ENCODE data around the gene NCKAP5. TPM values are rescaled to one million over a fixed set of nuclear protein-coding genes. Genes with fewer than 3 reads are reported as not detected.
"Not testable (repeated sequence)": the region's sequence is repeated elsewhere in the genome, so short reads cannot be mapped to it uniquely, and the experiment has no call there.

NCKAP5 gene
- total RNA-seq, 4 donors from 2014 or later, result 0.03 to 0.55 (median 0.33) TPM

- in situ Hi-C loops (cut with MboI; ENCODE audit: low sequenced_read_pairs in 4 of 4), result no loop called here
- TF ChIP-seq POLR2A (IDR thresholded peaks at IDR 0.05) (no peak), CTCF (IDR thresholded peaks at IDR 0.05 in 4 of 5, conservative IDR thresholded peaks at IDR 0.05 in 1 of 5) (no peak)
- intact Hi-C loops (cut with DNase I; ENCODE audit: low total_unique reads), result no loop called here
These were observed 43.2 kb downstream of the NCKAP5 start for GRCh38 chr2:133525090-133525489.

GRCh38 chr2:133523406-133523805 lies 44.9 kb downstream of the NCKAP5 start:
- intact Hi-C loops (cut with DNase I; ENCODE audit: low total_unique reads), result no loop called here
- H3K9me3 ChIP-seq, result no peaks in the 10 kb centered on the region
- H3K4me3 ChIP-seq, result no peak overlapping the region
- H3K27me3 ChIP-seq, result no peaks in the 10 kb centered on the region
- in situ Hi-C loops (cut with MboI; ENCODE audit: low sequenced_read_pairs in 4 of 4), result no loop called here
- no peaks in the 10 kb centered on the region for H3K36me3 ChIP-seq
- ATAC-seq (no peak), DNase-seq (no peak)
- H3K4me1 ChIP-seq, result no peaks in the 10 kb centered on the region
- TF ChIP-seq CTCF (IDR thresholded peaks at IDR 0.05 in 4 of 5, conservative IDR thresholded peaks at IDR 0.05 in 1 of 5) (no peak), POLR2A (IDR thresholded peaks at IDR 0.05) (no peak)
- no peak overlapping the region for H3K27ac ChIP-seq

More at GRCh38 chr2:133525090-133525489, 43.2 kb downstream of the NCKAP5 start:
- Histone ChIP-seq H3K4me3 (no peak overlapping the region), H3K9me3 (no peaks in the 10 kb centered on the region), H3K36me3 (no peaks in the 10 kb centered on the region), H3K27ac (no peak overlapping the region), H3K4me1 (no peaks in the 10 kb centered on the region), H3K27me3 (no peaks in the 10 kb centered on the region)
- ATAC-seq, result no peak
- DNase-seq, result no peak

- Histone ChIP-seq H3K36me3 (no peaks in the 10 kb centered on the region), H3K9me3 (no peaks in the 10 kb centered on the region), H3K4me1 (no peaks in the 10 kb centered on the region), H3K4me3 (no peak overlapping the region), H3K27me3 (no peaks in the 10 kb centered on the region), H3K27ac (no peak overlapping the region)
- intact Hi-C loops (cut with DNase I; ENCODE audit: low total_unique reads) (no loop called here), in situ Hi-C loops (cut with MboI; ENCODE audit: low sequenced_read_pairs in 4 of 4) (no loop called here)
- TF ChIP-seq POLR2A (IDR thresholded peaks at IDR 0.05), result no peak
- no peak for TF ChIP-seq CTCF (IDR thresholded peaks at IDR 0.05 in 4 of 5, conservative IDR thresholded peaks at IDR 0.05 in 1 of 5)
- no peak for ATAC-seq
- no peak for DNase-seq
These were observed 46.1 kb downstream of the NCKAP5 start for GRCh38 chr2:133522204-133522603.

- Histone ChIP-seq H3K4me1 (no peaks in the 10 kb centered on the region), H3K9me3 (no peaks in the 10 kb centered on the region), H3K4me3 (no peak overlapping the region), H3K27ac (no peak overlapping the region), H3K36me3 (no peaks in the 10 kb centered on the region), H3K27me3 (no peaks in the 10 kb centered on the region)
- no peak for TF ChIP-seq CTCF (IDR thresholded peaks at IDR 0.05 in 4 of 5, conservative IDR thresholded peaks at IDR 0.05 in 1 of 5)
- no peak for TF ChIP-seq POLR2A (IDR thresholded peaks at IDR 0.05)
- intact Hi-C loops (cut with DNase I; ENCODE audit: low total_unique reads) (no loop called here), in situ Hi-C loops (cut with MboI; ENCODE audit: low sequenced_read_pairs in 4 of 4) (no loop called here)
- DNase-seq, result no peak
- ATAC-seq, result no peak
These were observed 47.0 kb downstream of the NCKAP5 start for GRCh38 chr2:133521146-133521745.

GRCh38 chr2:133519677-133520076 lies 48.6 kb downstream of the NCKAP5 start:
- not testable (repeated sequence) for H3K36me3 ChIP-seq

More at GRCh38 chr2:133519677-133520076, 48.6 kb downstream of the NCKAP5 start:
- H3K27me3 ChIP-seq; H3K9me3 ChIP-seq; H3K27ac ChIP-seq; in situ Hi-C loops (cut with MboI; ENCODE audit: low sequenced_read_pairs in 4 of 4); H3K4me1 ChIP-seq; ATAC-seq; H3K4me3 ChIP-seq; DNase-seq; intact Hi-C loops (cut with DNase I; ENCODE audit: low total_unique reads): not testable (repeated sequence)
